Measurements from ENCODE around the gene PCOLCE2. TPM values are rescaled to one million over a fixed set of nuclear protein-coding genes. Genes with fewer than 3 reads are reported as not detected.
A peak's percentile ranks its signal among the peaks of the same experiment; 100 is the strongest.

Gene PCOLCE2
- total RNA-seq, 4 donors from 2014 or later, result 48.2 to 76.0 (median 54.6) TPM

DNA sequence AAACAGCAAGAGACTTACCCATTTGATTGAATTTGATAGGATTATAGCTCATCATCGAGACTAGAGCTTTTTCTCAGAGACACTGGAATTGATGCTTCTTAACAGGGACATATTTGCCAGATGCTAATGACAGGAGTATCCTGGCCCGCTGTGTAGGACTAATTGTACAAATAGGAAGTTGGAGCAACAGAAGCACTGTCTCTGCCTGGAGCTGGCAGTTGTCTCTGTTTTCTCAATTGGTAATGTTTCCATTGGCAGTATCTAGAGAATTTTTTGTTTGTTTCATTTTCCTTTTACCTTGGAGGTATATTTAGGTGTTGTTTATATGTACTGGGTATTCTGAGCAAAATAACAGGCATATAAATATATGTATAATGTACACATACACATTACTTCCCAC, 8.9 kb upstream of the PCOLCE2 start:
- 60% methylated on average over 2 of the region's 2 CpGs for WGBS
- Histone ChIP-seq H3K27me3 (no peaks in the 10 kb centered on the region), H3K4me3 (no peak overlapping the region), H3K27ac (replicated peaks in 1 of 4) (no peak overlapping the region), H3K36me3 (no peaks in the 10 kb centered on the region), H3K4me1 (no peaks in the 10 kb centered on the region), H3K9me3 (no peaks in the 10 kb centered on the region)
- TF ChIP-seq POLR2AphosphoS5 (IDR thresholded peaks at IDR 0.05) (no peak), POLR2A (IDR thresholded peaks at IDR 0.05; ENCODE audit: low read depth) (no peak), EP300 (IDR thresholded peaks at IDR 0.05) (no peak)
- TF ChIP-seq, protein P1, sequence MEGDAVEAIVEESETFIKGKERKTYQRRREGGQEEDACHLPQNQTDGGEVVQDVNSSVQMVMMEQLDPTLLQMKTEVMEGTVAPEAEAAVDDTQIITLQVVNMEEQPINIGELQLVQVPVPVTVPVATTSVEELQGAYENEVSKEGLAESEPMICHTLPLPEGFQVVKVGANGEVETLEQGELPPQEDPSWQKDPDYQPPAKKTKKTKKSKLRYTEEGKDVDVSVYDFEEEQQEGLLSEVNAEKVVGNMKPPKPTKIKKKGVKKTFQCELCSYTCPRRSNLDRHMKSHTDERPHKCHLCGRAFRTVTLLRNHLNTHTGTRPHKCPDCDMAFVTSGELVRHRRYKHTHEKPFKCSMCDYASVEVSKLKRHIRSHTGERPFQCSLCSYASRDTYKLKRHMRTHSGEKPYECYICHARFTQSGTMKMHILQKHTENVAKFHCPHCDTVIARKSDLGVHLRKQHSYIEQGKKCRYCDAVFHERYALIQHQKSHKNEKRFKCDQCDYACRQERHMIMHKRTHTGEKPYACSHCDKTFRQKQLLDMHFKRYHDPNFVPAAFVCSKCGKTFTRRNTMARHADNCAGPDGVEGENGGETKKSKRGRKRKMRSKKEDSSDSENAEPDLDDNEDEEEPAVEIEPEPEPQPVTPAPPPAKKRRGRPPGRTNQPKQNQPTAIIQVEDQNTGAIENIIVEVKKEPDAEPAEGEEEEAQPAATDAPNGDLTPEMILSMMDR (IDR thresholded peaks at IDR 0.05), result no peak
- intact Hi-C loops (cut with DNase I), result no loop called here
- DNase-seq (ENCODE audit: extremely low spot score), result no peak

DNA sequence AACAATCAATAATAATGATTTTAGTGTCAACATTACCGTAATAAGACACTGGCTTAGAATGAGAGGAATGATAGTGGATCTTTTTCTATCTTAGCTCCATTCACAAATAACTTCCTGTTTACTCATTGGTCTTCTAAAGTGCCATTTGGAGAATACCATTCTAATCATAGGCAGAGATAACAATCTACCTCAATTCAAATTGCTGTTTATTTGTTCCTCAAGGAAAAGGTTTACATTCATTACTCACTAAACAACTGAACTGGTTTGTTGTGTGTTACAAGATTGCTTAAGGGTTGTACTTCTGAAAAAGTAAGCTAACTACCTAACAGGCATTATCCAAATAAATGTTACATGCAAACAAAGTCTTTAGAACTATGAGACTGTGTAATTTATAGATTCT, 8.1 kb upstream of the PCOLCE2 start:
- intact Hi-C loops (cut with DNase I), result no loop called here
- H3K4me1 ChIP-seq, result no peaks in the 10 kb centered on the region
- H3K36me3 ChIP-seq, result no peaks in the 10 kb centered on the region
- WGBS, result 57% methylated on average over 1 of the region's 1 CpG
- no peak for DNase-seq (ENCODE audit: extremely low spot score)
- TF ChIP-seq, protein P1 (IDR thresholded peaks at IDR 0.05), result no peak
- TF ChIP-seq EP300 (IDR thresholded peaks at IDR 0.05) (no peak), POLR2A (IDR thresholded peaks at IDR 0.05; ENCODE audit: low read depth) (no peak)
- H3K27ac ChIP-seq (replicated peaks in 1 of 4), result no peak overlapping the region
- no peaks in the 10 kb centered on the region for H3K9me3 ChIP-seq
- H3K4me3 ChIP-seq, result no peak overlapping the region
- H3K27me3 ChIP-seq, result no peaks in the 10 kb centered on the region

DNA sequence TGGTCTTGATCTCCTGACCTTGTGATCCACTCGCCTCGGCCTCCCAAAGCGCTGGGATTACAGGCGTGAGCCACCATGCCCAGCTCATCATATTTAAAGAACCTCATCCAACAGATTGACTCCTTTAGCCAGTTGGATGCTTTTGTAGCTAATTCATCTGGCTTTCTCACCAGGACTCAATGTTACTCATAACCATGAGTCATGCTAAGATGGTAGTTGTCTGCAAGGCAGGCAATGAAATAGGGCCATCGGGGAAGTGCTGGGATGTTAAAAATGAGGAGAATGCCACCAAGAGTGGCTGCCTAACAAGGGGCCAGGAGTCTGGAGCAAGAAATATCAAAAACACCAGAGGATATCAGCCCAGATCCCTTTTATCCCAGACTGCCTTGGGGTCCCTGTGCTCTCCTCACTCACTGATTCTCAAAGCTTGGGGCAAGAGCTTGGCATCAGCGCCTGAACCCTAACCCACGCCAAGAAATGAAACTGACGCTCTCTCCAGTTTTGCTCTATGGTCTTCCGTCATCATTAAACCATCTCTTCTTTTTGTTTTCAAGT, 7.4 kb upstream of the PCOLCE2 start:
- Histone ChIP-seq H3K27me3 (no peaks in the 10 kb centered on the region), H3K9me3 (no peaks in the 10 kb centered on the region), H3K27ac (replicated peaks in 1 of 4) (no peak overlapping the region), H3K4me1 (no peaks in the 10 kb centered on the region), H3K36me3 (no peaks in the 10 kb centered on the region), H3K4me3 (no peak overlapping the region)
- 92% methylated on average over 9 of the region's 9 CpGs for WGBS
- TF ChIP-seq POLR2AphosphoS5 (IDR thresholded peaks at IDR 0.05) (no peak), EP300 (IDR thresholded peaks at IDR 0.05) (no peak), POLR2A (IDR thresholded peaks at IDR 0.05; ENCODE audit: low read depth) (no peak)
- TF ChIP-seq, protein P1 (IDR thresholded peaks at IDR 0.05), result no peak
- intact Hi-C loops (cut with DNase I), result no loop called here
- peak; percentile 80 for DNase-seq (ENCODE audit: extremely low spot score)

DNA sequence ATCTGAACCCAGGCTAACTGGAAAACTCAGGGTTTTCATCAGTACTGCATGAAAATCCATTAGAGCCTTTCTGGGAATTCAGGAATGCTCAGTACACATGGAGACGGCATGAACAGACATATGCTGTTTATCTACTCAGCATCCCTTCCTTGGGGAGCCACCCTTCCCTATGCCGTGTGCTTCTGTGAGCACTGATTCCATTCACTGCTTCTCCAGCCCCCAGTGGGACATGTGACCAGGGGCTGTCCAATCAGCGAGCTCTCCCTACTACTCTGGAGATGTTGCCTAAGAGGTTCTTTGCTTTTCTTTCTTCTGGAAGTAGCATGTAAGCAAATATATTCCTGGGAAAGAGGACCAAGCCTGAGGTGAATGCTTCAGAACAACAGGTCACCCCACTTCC, 5.6 kb upstream of the PCOLCE2 start:
- DNase-seq (ENCODE audit: extremely low spot score), result peak; percentile 39
- Histone ChIP-seq H3K9me3 (no peaks in the 10 kb centered on the region), H3K36me3 (no peaks in the 10 kb centered on the region), H3K27me3 (peaks cover 0 to under 1% (median 0%) of the 10 kb centered on the region in 4 donors), H3K27ac (replicated peaks in 1 of 4) (no peak overlapping the region), H3K4me3 (no peak overlapping the region), H3K4me1 (peaks cover 0 to under 1% (median under 1%) of the 10 kb centered on the region in 4 donors)
- no peak for TF ChIP-seq EP300 (IDR thresholded peaks at IDR 0.05)
- TF ChIP-seq POLR2A (IDR thresholded peaks at IDR 0.05; ENCODE audit: low read depth), result no peak
- no peak for TF ChIP-seq POLR2AphosphoS5 (IDR thresholded peaks at IDR 0.05)
- TF ChIP-seq, protein P1 (IDR thresholded peaks at IDR 0.05), result no peak
- intact Hi-C loops (cut with DNase I), result no loop called here
- 72% methylated on average over 3 of the region's 3 CpGs for WGBS

DNA sequence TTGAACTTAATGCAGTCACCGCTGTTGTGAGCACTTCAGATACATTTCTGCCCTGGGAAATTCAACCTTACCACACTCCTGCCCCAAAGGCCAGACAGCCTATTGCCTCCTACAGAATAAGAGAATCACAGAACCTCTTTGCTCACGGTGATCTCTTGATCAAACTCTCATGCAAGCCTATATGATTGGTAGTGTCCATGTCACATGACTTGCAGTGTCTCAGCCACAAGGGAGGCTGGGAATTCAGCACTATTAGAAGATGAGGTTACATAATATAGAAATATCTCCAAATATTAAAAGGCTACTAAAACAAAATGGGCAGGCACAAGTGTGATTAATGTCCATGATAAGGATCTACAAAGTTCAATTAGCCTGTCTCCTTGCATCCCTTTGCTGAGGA, 3.8 kb upstream of the PCOLCE2 start:
- peaks cover 0 to 15% (median 0%) of the 10 kb centered on the region in 4 donors for H3K27me3 ChIP-seq
- TF ChIP-seq POLR2A (IDR thresholded peaks at IDR 0.05; ENCODE audit: low read depth) (no peak), POLR2AphosphoS5 (IDR thresholded peaks at IDR 0.05) (no peak), EP300 (IDR thresholded peaks at IDR 0.05) (no peak)
- TF ChIP-seq, protein P1 (IDR thresholded peaks at IDR 0.05), result no peak
- intact Hi-C loops (cut with DNase I), result no loop called here
- peaks cover 8 to 19% (median 17%) of the 10 kb centered on the region in 4 donors for H3K4me1 ChIP-seq
- 90% methylated on average over 2 of the region's 2 CpGs for WGBS
- H3K9me3 ChIP-seq, result no peaks in the 10 kb centered on the region
- H3K36me3 ChIP-seq, result no peaks in the 10 kb centered on the region
- H3K27ac ChIP-seq (replicated peaks in 1 of 4), result no peak overlapping the region
- DNase-seq (ENCODE audit: extremely low spot score), result peak; percentile 34
- no peak overlapping the region for H3K4me3 ChIP-seq
